K562 (cell line): Measurements from ENCODE around the gene CACNA1C.
"Not testable (repeated sequence)": the region's sequence is repeated elsewhere in the genome, so short reads cannot be mapped to it uniquely, and the experiment has no call there.

ENCODE experiments used
- EZH2 ChIP-seq: IDR thresholded peaks from 2 replicates; pipeline ENCODE4 v1.6.1; 2012; ENCODE audit warnings: low read depth, mild to moderate bottlenecking, inconsistent platforms, low read length, borderline replicate concordance
- NELFE ChIP-seq: IDR thresholded peaks from 2 replicates; pipeline ENCODE4 v1.6.1; 2011; ENCODE audit warnings: mild to moderate bottlenecking; ENCODE audit not compliant: insufficient read depth, insufficient read length
- PHF8 ChIP-seq: fragments of 200-600 bp; sonication (generic); IDR thresholded peaks from 2 replicates; pipeline ENCODE4 v1.6.1; 2012; ENCODE audit warnings: mixed run types, mild to moderate bottlenecking, inconsistent platforms, low read length, moderate library complexity, borderline replicate concordance
- POLR2A ChIP-seq: fragments of 450-650 bp; conservative IDR thresholded peaks from 2 replicates; pipeline ENCODE4 v1.6.1; 2016
- SIX5 ChIP-seq, 2 experiments: IDR thresholded peaks; 2 replicates each; pipeline ENCODE4 v1.6.1; 2011; ENCODE audit warnings: low read length in 2 of 2, borderline replicate concordance in 1 of 2, low read depth in 1 of 2, mild to moderate bottlenecking in 1 of 2, moderate library complexity in 1 of 2; ENCODE audit not compliant: insufficient read depth in 1 of 2
- SMARCC2 ChIP-seq: fragments of 450-650 bp; IDR thresholded peaks from 2 replicates; pipeline ENCODE4 v1.6.1; 2017; ENCODE audit warnings: antibody characterized with exemption, moderate library complexity, mild to moderate bottlenecking, low read depth
- STAT6 ChIP-seq: sonication (generic); formaldehyde crosslinking; IDR thresholded peaks from 2 replicates; pipeline ENCODE4 v1.8.1; 2023; ENCODE audit warnings: mild to moderate bottlenecking, missing genetic modification reagents

DNA sequence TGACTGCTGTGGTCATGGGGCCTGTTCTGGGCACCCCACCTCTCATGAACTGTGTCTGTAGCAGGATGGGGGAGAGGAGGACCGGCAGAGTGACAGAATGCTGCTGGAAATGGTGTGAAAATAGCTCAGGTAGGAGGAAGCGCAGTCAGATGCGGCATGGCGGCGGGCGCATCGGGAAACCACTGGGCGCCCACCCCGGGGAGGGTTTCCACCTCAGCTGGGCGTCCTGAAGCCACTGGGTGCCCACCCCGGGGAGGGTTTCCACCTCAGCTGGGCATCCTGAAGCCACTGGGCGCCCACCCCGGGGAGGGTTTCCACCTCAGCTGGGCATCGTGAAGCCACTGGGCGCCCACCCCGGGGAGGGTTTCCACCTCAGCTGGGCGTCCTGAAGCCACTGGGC lies 52.6 kb downstream of the CACNA1C start:
- TF ChIP-seq SIX5 (IDR thresholded peaks at IDR 0.05; ENCODE audit: borderline replicate concordance in 1 of 2, insufficient read depth in 1 of 2, low read depth in 1 of 2, low read length in 2 of 2); PHF8; STAT6 (CRISPR knock-in tag); NELFE; POLR2A; EZH2; SMARCC2: not testable (repeated sequence)
